Measurements from ENCODE around the gene CDKN2C. TPM values are rescaled to one million over a fixed set of nuclear protein-coding genes. Genes with fewer than 3 reads are reported as not detected.
"Not testable (repeated sequence)": the region's sequence is repeated elsewhere in the genome, so short reads cannot be mapped to it uniquely, and the experiment has no call there.

The CDKN2C gene
- total RNA-seq, 1 experiment from 2014 or later: 50.4 TPM

- in situ Hi-C loops (cut with HindIII; ENCODE audit: low pct_unique_long_range_greater_than_20kb, low sequenced_read_pairs) (no loop called here), intact Hi-C loops (cut with micrococcal nuclease; ENCODE audit: unreplicated experiment) (no loop called here)
- ChIA-PET CTCF (interaction anchor here (0.8 kb wide), 1 partner anchor 32 kb away, joined by 3 read pairs; no protein-coding TSS in a partner anchor), POLR2A (interaction anchor here (0.6 kb wide), 1 partner anchor 208 kb away, joined by 3 read pairs; no protein-coding TSS in a partner anchor)
- no peak for DNase-seq (ENCODE audit: low read depth, low spot score)
- Histone ChIP-seq H3K27me3 (ENCODE audit: control insufficient read depth, insufficient read depth, low read length) (no peaks in the 10 kb centered on the region), H3K27ac (ENCODE audit: low read length) (no peak overlapping the region), H3K9me3 (ENCODE audit: control insufficient read depth, insufficient read depth, low read depth, low read length) (no peaks in the 10 kb centered on the region), H3K4me3 (ENCODE audit: low read depth in 2 of 2, low read length in 2 of 2) (no peak overlapping the region), H3K36me3 (ENCODE audit: control insufficient read depth, insufficient read depth, low read length) (no peaks in the 10 kb centered on the region), H3K4me1 (ENCODE audit: control insufficient read depth, insufficient read depth, low read length) (no peaks in the 10 kb centered on the region)
- ATAC-seq: no peak
- no TSS peak for BruUV-seq (replicated peaks)
- TF ChIP-seq SIN3A (IDR thresholded peaks at IDR 0.05; ENCODE audit: borderline replicate concordance, insufficient read depth, low read depth, low read length) (no peak), POLR2AphosphoS5 (IDR thresholded peaks at IDR 0.05; ENCODE audit: low read depth, low read length) (no peak), TCF7L2 (IDR thresholded peaks at IDR 0.05; ENCODE audit: low read depth, low read length) (no peak), CTCF (IDR thresholded peaks at IDR 0.05) (no peak), REST (IDR thresholded peaks at IDR 0.05; ENCODE audit: insufficient read depth in 1 of 2, low read depth in 2 of 2, low read length in 1 of 2) (no peak)
Observed at GRCh38 chr1:51000651-51001050, 30.6 kb downstream of the CDKN2C start.

- Histone ChIP-seq H3K9me3 (ENCODE audit: control insufficient read depth, insufficient read depth, low read depth, low read length) (no peaks in the 10 kb centered on the region), H3K27ac (ENCODE audit: low read length) (no peak overlapping the region), H3K27me3 (ENCODE audit: control insufficient read depth, insufficient read depth, low read length) (no peaks in the 10 kb centered on the region), H3K4me3 (ENCODE audit: low read depth in 2 of 2, low read length in 2 of 2) (no peak overlapping the region), H3K4me1 (ENCODE audit: control insufficient read depth, insufficient read depth, low read length) (no peaks in the 10 kb centered on the region), H3K36me3 (ENCODE audit: control insufficient read depth, insufficient read depth, low read length) (no peaks in the 10 kb centered on the region)
- no peak for DNase-seq (ENCODE audit: low read depth, low spot score)
- ChIA-PET POLR2A (no interaction called here), CTCF (no interaction called here)
- intact Hi-C loops (cut with micrococcal nuclease; ENCODE audit: unreplicated experiment): no loop called here
- no peak for ATAC-seq
- no peak for TF ChIP-seq REST (IDR thresholded peaks at IDR 0.05; ENCODE audit: insufficient read depth in 1 of 2, low read depth in 2 of 2, low read length in 1 of 2)
- TF ChIP-seq TCF7L2 (IDR thresholded peaks at IDR 0.05; ENCODE audit: low read depth, low read length): no peak
- no peak for TF ChIP-seq POLR2AphosphoS5 (IDR thresholded peaks at IDR 0.05; ENCODE audit: low read depth, low read length)
- no peak for TF ChIP-seq SIN3A (IDR thresholded peaks at IDR 0.05; ENCODE audit: borderline replicate concordance, insufficient read depth, low read depth, low read length)
- no peak for TF ChIP-seq CTCF (IDR thresholded peaks at IDR 0.05)
- no TSS peak for BruUV-seq (replicated peaks)
- in situ Hi-C loops (cut with HindIII; ENCODE audit: low pct_unique_long_range_greater_than_20kb, low sequenced_read_pairs): no loop called here
Observed at GRCh38 chr1:51002516-51002915, 32.5 kb downstream of the CDKN2C start.

- DNase-seq (ENCODE audit: low read depth, low spot score); CTCF ChIA-PET; H3K27ac ChIP-seq (ENCODE audit: low read length); BruUV-seq (replicated peaks); POLR2A ChIA-PET; H3K9me3 ChIP-seq (ENCODE audit: control insufficient read depth, insufficient read depth, low read depth, low read length); H3K4me3 ChIP-seq (ENCODE audit: low read depth in 2 of 2, low read length in 2 of 2); ATAC-seq; in situ Hi-C loops (cut with HindIII; ENCODE audit: low pct_unique_long_range_greater_than_20kb, low sequenced_read_pairs); H3K4me1 ChIP-seq (ENCODE audit: control insufficient read depth, insufficient read depth, low read length); H3K27me3 ChIP-seq (ENCODE audit: control insufficient read depth, insufficient read depth, low read length); intact Hi-C loops (cut with micrococcal nuclease; ENCODE audit: unreplicated experiment); H3K36me3 ChIP-seq (ENCODE audit: control insufficient read depth, insufficient read depth, low read length): not testable (repeated sequence)
Observed at GRCh38 chr1:51005549-51005948, 35.5 kb downstream of the CDKN2C start.

Measured in Panc1 (cell line).